GM11168 (cell line): Measurements from ENCODE around the gene ERVV-1.
"Not testable (repeated sequence)": the region's sequence is repeated elsewhere in the genome, so short reads cannot be mapped to it uniquely, and the experiment has no call there.

Source experiments
- in situ Hi-C: fragments of 300-500 bp; cut with MboI; formaldehyde crosslinking; loops from one replicate; pipeline ENCODE4 v1.12.0; 2022; ENCODE audit warnings: low sequenced_read_pairs; ENCODE audit not compliant: unreplicated experiment

Gene ERVV-1

DNA sequence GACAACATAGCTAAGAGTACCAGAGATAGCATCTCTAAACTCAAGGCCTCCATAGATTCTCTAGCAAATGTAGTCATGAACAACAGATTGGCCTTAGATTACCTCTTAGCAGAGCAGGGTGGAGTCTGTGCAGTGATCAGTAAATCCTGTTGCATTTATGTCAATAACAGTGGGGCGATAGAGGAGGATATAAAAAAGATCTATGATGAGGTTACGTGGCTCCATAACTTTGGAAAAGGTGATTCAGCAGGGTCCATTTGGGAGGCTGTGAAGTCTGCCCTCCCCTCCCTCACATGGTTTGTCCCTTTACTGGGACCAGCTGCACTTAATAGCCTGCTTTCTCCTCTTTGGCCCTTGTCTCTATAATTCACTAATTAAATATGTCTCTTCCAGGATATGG is 1.4 kb downstream of the ERVV-1 start:
- in situ Hi-C loops = no loop called here

DNA sequence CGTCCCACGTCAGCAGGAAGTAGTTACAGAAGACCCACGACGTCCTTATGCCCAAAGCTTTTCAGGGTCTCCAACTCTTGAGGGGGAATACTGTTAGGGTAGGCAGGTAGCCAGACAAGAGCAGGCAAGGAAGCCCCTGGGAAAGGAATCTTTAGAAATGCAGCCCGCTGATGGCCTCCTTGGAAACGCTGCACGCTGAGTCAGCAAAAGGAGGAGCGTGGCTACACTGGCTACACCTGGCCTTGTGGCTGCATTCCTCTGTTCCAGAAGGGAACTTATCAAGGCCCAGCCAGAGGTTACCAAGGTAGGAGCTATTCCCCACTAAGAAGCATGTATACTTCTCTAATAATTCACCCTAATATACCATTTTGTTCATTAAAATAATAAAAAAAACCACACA is 2.0 kb downstream of the ERVV-1 start:
- in situ Hi-C loops = no loop called here

- in situ Hi-C loops = no loop called here
Measured at GRCh38 chr19:53019684-53020083, 6.0 kb downstream of the ERVV-1 start.

- in situ Hi-C loops = not testable (repeated sequence)
Measured at GRCh38 chr19:53028306-53028705, 14.6 kb downstream of the ERVV-1 start.

DNA sequence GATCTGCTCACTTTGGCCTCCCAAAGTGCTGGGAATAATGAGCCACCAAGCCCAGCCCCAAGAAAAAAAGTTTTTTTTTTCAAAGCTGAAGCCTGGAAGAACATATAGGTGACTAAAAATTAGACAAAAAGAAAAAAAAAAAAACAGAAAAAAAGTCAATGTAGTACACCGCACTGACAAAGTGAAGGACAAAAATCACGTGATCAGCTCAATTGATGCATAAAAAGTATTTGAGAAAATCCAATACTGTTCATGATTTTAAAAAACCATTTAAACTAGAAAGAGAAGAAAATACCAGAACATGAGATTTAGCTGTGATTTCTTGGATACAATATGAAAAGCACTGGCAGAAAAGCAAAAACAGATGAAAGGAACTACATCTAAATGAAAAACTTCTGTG is 20.3 kb downstream of the ERVV-1 start:
- in situ Hi-C loops = no loop called here

- in situ Hi-C loops = no loop called here
Measured at GRCh38 chr19:53034948-53035675, 21.4 kb downstream of the ERVV-1 start.

- in situ Hi-C loops = no loop called here
Measured at GRCh38 chr19:53037101-53038097, 23.7 kb downstream of the ERVV-1 start.

GRCh38 chr19:53041366-53041765 is 27.6 kb downstream of the ERVV-1 start:
- in situ Hi-C loops = no loop called here

DNA sequence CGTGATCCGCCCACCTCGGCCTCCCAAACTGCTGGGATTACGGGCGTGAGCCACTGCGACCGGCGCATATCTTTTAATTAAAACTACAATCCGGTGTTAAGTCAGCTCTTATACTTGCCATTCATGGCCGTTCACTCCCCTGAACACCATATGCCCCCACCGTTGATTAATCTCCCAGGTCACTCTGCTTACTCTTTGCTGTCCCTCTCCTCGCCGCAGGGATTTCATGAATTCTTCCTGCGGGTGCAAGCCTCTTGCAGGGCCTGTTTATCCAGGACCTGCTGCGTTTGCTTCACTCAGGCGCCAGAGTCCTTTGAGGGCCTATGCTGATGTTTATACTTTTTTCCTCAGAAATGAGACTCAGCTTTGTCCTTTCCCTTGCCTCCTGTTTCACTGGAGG is 31.8 kb downstream of the ERVV-1 start:
- in situ Hi-C loops = no loop called here

DNA sequence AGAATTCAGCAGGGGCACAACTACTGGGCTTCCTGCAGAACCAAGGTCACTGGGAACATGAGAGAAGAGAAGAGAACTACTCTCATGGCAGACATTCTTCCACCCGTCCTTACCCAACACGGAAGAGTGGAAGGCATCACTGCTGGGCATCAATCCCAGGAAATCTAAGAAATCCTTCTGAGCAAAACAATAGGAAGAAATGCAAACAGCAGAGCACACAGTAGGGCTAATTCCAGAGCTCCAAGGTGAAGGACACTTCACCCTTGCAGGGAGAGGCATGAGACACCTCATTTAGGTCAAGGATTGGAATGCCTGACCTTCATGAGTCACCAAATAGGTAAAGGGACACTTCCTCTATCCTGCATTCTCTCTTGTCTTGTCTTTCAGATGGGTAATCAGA is 33.7 kb downstream of the ERVV-1 start:
- in situ Hi-C loops = no loop called here

- in situ Hi-C loops = no loop called here
Measured at GRCh38 chr19:53055117-53055516, 41.4 kb downstream of the ERVV-1 start.

GRCh38 chr19:53057904-53058580 is 44.3 kb downstream of the ERVV-1 start:
- in situ Hi-C loops = no loop called here
